IPS-NIHi7 (cell line): ENCODE results near the gene SP9.
A peak's percentile ranks its signal among the peaks of the same experiment; 100 is the strongest.

Experiments used
- DNase-seq: peaks from one replicate; pipeline ENCODE4 v3.0.0; 2012; ENCODE audit warnings: mixed read lengths; ENCODE audit errors: extremely low spot score

SP9 gene

DNA sequence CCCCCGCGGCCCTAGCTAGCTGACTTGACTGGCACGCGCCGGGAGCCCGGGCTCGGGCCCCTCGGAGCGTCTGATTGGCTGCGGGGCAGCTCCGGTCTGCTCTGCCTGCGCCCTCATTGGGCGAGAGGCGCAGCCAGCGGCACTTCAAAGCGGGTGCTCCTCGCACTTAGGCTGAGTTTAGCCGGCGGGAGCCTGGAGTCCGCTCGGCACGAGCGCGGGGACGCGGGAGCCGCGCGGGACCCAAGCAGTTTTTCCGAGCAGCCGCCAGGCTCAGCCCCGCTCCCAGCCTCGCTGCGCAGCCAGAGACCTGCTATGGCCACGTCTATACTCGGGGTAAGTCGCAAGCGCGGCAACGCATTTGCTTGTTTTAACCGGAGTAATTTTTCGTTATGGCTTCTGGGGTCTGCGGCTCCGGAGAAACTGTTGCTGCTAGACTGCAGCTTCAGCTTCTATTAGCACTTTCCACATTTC is at the start of gene SP9:
Gene SP9, plus strand, starts transcription at position 174 of the 471 bp plus-strand sequence. Its CDS starts 139 bp downstream, at position 313.
- DNase-seq = peak; percentile 95

DNA sequence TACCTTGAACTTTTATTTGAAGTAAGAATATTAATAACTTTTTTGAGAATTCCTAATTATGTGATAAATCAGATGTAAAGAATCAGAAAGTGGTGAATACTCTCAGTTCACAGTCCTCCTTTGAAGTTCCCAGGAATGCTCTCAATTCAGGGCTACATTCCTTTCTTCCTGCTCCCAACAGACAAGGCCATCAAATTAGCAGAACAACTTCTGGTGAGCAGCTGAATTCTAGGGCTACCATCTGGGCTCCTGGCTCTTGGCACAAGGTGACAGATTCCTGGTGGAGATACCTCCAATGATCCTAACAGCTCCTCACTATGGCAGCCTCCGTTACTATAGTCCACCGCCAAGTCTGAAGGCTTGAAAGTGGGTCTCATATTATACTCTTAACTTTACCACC is 48.6 kb upstream of the SP9 start:
- DNase-seq = peak; percentile 48

DNA sequence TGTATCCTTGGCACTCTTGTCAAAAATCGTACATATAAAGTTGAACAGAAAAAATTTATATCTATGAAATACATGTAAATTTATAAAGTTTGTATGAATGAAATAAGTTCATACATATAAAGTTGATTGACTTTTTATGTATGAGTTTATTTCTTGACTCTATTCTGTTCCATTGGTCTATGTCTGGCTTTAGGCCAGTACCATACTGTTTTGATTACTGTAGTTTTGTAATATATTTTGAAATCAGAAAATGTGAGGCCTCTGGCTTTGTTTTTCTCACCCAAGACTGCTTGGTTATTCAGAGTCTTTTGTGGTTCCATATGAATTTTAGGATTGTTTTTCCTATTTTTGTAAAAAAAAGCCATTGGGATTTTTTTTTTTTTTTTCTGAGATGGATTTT is 41.8 kb upstream of the SP9 start:
- no peak for DNase-seq

DNA sequence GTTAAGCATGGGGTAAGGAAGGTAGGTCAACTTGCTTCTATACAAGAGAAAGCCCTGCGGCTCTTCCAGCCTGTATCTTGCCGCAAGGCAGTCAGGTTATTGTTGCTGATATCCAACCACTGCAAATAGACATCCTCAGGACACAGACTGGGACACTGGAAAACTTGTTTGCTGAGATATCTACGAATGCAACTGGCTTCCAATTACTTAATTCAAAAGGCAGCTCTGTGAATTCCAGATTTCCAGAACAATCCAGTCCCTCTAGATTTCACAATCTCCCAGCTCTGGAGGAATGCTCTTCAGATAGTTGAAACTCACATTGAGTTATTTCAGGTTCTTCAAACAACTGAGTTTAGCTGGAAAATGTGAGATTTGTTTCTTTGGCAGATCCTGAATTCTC is 34.6 kb upstream of the SP9 start:
- DNase-seq = no peak

DNA sequence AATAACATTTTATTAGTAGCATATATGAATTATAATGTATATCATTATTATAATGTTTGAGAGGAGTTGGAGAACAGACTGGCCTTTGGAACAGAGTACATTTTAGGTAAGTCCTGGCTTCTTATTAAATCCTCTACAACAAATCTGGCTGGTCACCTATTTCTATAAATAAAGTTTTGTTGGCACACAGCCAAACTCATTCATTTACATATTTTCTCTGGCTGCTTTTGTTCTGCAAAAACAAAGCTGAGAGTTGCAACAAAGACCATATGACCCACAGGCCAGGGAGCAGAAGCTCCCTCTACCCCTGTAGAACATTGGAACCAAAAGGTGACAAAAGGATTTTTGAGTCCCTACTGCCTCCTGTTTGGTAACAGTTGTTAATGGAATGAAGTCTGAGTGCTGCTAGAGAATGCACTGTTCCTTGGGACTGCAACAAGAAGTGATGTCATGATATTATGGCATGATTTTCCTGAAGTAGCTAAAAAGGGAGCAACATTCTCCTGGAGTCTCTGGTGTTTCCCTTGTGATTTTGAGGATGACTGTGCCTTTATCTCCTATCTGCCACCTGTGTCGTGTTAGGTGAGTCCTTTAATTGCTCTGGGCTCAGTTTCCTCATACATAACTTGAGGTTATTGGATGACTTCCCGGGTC is 22.0 kb upstream of the SP9 start:
- DNase-seq = no peak

DNA sequence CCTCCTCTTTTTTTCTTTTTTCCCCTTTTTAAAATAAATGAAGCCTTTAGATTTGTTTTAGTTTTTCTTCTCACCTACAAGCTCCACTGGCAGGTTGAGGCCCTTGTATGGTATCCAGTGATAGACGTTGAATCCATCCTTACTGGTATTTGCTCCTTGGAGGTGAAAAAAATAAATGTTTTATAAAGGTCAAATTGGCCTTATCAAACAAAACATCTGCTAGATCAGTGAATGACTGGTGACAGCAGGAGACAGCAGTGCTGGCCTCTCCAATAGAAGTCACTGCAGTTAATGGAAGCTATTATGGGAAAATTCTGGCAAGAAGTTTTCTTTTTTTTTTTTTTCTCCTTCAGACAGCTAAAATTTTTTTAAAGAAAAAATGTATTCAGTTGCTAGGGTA is 12.6 kb upstream of the SP9 start:
- no peak for DNase-seq

DNA sequence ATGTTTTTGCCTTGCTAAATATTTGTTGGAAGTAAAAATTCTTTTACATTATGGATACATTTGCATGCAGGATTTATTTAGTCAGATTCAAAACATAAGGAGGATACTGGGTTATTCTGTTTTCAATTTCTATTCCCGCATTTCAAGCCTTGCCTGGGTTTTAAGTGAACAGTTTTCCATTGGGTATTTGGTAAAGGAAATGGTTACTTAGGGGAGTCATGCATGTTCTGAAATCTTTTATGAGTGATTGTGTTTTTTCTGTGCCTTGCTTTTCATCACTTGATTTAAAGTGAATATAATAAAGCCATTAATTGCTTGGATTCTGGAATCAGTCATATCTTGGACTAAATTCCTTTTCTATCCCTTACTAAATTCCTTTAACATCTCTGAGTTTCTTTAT is 12.0 kb upstream of the SP9 start:
- no peak for DNase-seq

DNA sequence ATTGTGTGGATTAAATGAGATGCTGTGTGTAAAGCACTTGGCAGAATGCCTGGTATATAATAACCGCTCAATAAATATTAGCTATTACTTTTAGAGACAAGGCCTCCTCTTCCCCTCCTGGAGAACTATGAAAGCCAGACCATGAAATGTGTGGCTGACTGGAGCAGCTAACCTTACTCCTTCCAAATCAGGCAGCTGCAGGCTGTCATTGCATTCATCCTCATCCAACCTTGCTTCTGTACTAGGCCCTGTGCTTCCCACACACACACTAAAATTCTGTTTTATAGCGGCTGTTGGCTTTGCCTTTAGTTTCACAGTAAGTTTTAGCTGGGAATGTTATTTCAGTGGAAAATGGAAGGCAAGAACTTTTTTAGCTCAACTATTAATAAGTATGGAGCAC is 10.2 kb upstream of the SP9 start:
- no peak for DNase-seq

DNA sequence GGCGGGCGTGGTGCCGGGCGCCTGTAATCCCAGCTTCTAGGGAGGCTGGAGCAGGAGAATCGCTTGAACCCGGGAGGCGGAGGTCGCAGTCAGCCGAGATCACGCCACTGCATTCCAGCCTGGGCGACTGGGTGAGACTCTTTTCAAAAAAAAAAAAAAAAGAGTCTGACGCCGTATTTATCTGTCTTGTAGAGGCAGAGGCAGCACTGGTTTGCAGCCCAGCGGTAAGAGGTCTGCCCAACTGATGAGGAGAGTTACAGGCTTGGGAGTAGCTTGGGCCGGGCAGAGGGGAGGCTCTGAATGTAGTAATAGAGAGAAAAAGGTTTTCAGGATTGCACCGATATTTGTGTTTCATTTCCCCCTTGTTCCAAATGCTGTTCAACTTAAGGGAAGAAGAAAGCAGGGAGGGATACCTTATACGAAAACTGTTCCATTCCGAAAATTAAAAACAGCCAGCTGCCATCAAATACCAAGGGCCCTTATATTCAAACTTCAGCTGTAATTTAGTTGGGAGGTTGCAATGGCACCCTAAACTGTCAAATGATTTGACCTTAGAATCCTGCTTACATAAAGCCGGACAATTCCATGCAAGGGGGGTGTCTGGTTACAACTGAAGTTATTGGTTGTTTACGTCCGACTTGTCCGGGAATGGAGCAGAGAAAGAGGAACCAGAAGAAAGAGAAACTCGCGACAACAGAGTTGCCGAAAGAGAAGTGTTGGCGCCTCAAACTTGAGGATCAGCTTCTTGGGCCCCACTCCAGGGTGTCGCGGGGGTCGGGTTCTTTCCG is 9.2 kb upstream of the SP9 start:
- DNase-seq = no peak

DNA sequence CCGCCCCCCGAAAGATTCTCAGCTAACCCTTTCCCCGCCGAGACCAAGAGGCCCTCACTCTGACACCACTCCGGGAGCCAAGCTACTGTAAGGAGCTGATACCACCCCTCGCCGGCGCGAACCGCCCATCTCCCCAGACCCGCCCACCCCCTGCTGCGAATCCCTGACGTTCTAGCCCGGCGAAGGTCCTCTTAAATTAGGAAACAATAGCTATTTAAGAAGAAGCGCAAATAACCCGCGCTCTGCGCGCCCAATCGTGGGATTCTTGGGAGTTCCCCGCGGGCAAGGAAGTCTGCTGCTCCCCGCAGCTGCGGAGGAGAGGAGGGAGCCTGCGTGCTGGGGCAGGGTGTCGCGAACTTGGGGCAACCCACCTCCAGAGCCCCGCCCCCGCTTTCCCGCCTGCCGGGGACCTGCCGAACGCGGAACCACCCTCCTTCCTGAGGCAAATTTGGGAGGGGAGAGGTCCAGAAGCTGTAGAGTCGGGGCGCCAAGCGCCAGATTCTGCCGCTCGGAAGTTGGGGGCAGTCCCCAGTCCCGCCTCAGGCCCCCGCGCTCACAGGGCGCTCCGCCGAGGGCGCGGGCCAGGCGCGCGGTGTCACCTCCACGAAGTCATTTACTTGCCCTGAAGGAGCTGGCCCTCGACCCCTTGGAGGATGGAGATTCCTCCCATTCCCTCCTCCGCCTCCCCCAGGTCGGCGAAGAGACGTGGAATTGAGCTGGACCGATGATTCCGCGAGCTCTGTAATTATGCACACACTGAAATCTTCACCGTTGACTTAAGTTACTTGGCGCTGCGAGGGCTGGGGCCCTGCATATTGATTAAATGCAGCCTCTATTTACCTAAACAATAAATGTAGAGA is 8.4 kb upstream of the SP9 start:
- DNase-seq = no peak

DNA sequence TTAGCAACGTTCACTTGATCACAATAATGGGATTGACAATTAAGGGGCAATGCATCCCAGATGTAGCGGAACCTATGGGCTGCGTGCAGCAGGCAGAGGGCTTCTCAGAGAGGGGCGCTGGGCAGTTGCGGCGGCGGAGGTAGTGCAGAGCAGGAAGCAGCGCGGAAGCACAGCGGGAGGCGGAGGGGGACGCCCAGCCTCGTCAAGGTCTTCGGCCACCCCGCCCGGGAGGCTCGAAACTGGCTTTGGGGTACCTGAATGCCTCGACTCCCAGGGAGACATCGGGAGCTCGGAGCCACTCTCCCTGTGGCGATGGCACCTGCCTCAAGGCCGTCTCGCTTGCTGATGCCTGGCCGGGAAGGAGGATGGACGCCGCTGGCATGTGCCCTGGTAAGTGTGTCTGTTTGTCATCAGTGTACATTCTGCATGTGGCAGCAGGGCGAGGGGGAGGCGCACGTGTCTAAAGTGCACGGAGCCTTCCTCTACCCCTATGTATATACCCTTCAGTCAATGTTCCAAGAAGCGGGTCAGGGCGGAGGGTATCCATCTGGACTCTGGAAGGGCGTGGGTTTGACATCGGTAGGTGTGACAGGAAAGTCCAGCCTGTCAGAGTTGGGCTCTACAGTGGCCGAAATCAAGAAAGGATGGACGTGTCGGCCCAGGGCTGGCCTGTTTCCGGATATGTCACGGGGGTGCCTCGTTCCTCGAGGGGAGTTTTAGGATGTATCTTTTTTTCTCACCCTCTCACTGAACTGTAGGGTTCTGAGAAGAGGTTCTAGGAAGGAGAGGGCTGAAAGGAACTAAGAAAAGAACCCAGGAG is 7.5 kb upstream of the SP9 start:
- no peak for DNase-seq

DNA sequence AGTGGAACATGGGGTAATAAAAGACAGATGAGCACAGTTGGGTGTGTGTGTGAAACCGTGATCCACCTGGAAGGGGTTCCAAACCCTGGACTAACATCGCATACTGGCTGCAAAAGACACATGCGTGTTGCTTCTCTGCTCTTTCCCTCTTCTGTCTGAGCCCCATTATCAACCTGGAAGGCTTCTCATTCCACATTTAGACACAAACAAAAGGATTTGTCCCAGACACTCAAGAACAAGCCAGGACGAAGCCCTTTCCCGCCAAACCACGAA is 7.0 kb upstream of the SP9 start:
- DNase-seq = no peak

DNA sequence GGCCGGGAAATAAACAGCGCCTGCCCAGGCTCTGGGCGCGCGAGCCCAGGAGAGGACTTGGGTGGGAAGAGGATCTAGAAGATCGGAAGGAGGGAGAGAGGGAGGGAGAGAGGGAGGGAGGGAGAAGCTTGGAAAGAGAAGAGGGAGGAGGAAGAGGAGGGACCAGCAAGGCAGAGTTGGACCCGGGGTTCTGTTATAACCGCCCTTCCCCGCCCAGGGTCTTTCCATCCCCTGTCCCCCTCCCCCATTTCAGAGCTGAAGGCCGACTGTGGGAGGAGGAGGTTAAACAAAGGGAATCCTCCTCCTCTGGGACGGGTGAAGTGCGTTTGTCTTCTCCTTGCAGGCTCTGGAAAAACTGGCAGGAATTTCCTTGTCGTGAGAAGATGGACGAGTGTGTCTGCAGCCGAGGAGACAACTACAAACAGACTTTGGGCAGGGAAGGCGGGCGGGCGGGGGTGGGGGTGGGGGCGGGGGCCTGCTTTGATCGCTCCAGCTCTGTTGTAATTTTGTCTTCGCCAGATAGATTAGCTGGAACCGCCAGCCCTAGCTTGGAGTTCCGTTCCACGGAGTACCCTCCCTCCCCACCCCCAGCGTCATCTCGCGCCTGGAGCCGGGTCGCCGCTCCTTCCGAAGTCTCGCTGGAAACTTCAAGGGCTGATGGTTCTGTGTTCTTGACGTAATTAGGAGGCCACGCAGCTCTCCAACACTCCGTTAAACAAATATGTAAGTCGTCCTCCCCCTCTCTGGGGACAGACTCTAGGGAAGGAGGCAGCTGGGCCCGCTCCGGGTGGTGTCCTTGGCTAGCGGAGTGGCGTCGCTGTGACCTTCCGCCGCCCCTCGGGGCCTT is 6.4 kb upstream of the SP9 start:
- no peak for DNase-seq

DNA sequence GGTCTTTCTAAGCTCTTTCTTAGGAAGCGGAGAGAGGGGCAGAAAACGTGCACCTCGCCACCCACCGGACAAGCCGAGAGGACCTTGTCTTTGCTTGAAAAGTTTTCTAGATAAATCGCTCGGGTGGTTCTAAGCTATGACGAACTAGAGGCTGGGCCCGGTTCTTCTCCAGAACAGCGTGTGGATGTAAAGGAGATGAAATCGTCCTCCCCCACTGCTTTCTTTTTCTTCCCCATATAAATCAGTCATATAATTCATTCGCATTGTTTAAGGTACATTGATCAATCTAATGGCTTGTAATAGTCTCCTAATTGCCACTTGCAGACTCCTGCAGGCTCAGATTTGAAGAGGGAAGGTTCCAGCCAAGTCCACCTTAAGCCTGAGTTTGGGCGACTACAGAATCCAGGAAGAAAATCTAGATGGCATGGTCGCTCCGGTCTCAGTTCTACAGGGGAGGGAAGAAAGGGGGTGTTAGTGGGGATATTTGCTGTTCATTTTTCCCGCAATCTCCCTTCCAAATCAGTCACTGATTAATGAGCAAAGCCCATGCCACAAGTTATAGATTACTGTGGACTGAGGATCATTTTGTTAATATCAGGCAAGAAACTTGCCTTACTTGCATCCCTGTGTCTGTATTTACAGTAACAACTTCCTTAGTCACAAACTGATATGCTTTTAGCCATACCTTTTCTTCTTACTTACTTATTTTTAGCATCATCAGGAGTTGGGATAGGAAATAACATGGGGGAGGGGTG is 5.6 kb upstream of the SP9 start:
- no peak for DNase-seq

DNA sequence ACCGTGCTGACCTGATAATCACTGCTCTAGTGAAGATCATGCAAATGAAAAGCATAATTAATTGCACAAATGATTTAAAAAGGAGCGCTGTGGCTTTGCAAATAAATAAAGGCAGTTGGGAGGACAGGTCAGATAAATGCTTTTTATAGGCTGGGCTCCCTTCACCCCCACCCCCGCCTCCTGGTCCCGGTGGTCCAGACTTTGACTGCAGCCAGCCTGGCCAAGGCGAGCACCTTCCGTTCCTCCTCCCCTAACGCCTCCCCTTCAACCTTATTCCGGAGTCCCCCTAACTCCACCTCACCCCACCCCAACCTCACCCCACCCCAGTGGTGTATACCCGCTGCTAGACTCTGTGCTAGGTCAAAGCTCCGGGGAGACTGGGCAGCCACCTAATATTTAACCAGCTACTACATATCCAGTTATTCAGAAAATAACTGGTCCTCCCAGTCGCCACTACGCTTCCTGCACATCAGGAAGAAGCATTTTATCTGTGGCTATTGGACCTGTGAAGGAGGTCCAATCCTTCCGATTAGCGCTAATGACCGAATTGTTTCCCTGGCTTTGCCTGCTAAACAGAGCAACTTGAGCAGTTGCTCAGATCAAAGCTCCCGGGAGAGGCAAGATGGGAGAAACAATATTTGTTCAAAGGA is 3.7 kb upstream of the SP9 start:
- no peak for DNase-seq

DNA sequence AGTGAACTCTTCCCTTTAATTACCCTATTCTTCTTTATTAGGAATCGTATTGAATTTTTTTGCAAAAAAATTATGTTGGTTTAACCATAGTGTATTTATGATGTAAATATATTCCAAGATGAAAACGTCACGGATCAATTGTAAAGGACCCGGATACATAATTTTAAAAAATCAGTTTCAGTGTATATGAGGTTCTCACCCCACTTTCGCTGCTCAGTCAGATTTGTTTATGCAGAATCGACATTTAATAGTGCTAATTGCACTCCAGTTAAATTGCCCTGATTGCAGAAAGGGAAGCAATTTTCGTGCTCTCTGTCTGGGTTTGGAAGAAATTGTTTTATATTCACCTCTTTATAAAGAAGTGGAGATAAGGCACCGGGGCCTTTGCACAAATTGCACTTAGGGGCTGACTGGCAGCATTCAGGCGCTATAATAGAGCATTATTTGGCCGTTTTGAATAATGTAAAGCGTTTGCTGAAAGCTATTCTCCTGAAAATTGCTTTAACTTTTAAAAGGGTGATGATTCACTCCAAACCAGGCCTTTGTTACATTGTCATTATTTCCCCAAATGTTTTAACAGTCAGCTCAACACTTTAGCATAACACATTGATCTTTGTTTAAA is 3.0 kb upstream of the SP9 start:
- DNase-seq = no peak

DNA sequence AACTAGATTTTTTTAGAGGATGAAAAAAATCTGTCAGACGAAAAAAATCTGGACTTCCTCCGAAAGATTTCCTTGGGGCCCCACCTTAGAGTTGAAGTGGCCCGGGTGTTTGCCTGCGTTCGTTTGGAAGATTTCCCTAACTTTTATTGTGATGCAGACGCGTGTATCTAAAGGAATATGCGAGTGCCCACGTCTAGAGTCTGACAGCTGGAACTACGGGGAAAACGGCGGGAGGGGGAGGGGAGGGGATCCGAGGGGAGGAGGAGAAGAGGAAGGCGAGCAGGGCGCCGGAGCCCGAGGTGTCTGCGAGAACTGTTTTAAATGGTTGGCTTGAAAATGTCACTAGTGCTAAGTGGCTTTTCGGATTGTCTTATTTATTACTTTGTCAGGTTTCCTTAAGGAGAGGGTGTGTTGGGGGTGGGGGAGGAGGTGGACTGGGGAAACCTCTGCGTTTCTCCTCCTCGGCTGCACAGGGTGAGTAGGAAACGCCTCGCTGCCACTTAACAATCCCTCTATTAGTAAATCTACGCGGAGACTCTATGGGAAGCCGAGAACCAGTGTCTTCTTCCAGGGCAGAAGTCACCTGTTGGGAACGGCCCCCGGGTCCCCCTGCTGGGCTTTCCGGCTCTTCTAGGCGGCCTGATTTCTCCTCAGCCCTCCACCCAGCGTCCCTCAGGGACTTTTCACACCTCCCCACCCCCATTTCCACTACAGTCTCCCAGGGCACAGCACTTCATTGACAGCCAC is 2.4 kb upstream of the SP9 start:
- DNase-seq = no peak

DNA sequence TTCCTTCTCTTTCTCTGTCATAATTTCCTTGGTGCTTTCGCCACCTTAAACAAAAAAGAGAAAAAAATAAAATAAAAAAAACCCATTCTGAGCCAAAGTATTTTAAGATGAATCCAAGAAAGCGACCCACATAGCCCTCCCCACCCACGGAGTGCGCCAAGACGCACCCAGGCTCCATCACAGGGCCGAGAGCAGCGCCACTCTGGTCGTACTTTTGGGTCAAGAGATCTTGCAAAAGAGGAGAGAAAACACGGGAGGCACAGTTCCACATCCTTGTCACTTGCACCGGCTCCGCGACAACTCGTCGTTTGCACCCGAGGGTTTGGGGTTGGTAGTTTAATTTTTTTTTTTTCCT is 1.8 kb upstream of the SP9 start:
- DNase-seq = no peak
